Measurements from ENCODE around the gene C4orf17.
"Not testable (repeated sequence)": the region's sequence is repeated elsewhere in the genome, so short reads cannot be mapped to it uniquely, and the experiment has no call there.

C4orf17 gene

GRCh38 chr4:99510721-99511120, at the start of gene C4orf17:
TSS of gene C4orf17 (plus strand) at chr4:99511021. CDS start at chr4:99513082, 2,061 bp downstream.
- DNase-seq: no peak

DNA sequence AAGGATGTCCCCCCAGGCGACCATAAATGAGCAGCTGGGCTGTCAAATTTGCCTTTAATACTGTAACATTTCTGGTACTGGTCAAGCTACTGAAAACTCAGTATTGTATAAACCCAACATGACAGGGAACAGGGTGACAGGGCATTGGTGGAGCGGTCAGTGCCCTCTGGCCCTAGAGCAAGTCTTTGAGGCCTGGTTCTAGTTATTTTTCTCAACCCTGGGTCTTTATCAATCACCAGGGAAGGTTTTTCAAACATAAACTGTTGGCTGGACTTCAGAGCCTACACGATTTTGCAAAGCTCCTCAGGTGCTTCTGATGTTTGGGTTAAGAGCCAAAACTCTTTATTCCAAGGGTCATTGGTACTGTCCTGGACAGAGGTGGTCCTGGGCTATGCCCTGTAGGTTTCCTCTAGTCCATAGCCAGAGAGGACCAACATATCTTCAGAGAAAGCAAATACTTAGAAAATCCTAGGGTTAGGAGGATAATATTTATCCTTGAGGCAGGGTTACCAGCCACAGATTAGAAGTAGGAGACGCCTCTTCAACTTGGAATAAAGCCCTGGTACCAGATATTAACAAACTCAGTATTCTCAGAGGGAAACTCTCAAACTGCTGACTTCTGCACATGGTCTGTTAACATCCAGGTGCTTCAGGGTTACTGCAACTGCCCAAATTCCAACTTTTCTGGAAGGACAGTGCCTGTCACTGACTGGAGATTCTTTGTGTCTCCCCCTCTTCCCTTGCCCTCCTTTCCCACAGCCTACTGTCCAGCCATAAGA, 49.0 kb upstream of the C4orf17 start:
- DNase-seq: no peak

- DNase-seq: peak; percentile 68
These were observed 47.9 kb upstream of the C4orf17 start for GRCh38 chr4:99462875-99463464.

- DNase-seq: no peak
These were observed 47.3 kb upstream of the C4orf17 start for GRCh38 chr4:99463566-99463965.

GRCh38 chr4:99467887-99468286, 42.9 kb upstream of the C4orf17 start:
- DNase-seq: no peak

GRCh38 chr4:99468889-99469288, 41.9 kb upstream of the C4orf17 start:
- no peak for DNase-seq

DNA sequence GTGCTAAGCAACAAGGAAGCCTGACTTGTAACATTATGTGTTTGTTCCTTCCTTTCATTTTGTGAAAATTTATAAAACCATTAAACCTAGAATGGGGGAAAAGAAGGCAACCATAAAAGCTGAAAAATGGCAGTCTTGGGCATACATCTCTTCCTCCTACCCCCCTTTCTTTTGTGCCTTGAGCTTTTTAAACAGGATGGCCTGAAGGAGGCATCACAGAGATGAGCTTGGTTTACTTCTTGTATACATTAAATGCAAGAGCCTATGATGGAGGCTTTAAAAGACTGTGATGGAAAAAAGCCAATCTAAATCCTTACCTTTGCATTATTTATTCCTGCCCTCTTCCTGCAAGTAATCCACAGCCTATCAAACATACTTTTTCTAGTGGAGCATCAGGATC, 39.5 kb upstream of the C4orf17 start:
- no peak for DNase-seq

GRCh38 chr4:99471896-99472295, 38.9 kb upstream of the C4orf17 start:
- no peak for DNase-seq

GRCh38 chr4:99473131-99473530, 37.7 kb upstream of the C4orf17 start:
- no peak for DNase-seq

GRCh38 chr4:99483636-99484035, 27.2 kb upstream of the C4orf17 start:
- no peak for DNase-seq

GRCh38 chr4:99485212-99485611, 25.6 kb upstream of the C4orf17 start:
- no peak for DNase-seq

DNA sequence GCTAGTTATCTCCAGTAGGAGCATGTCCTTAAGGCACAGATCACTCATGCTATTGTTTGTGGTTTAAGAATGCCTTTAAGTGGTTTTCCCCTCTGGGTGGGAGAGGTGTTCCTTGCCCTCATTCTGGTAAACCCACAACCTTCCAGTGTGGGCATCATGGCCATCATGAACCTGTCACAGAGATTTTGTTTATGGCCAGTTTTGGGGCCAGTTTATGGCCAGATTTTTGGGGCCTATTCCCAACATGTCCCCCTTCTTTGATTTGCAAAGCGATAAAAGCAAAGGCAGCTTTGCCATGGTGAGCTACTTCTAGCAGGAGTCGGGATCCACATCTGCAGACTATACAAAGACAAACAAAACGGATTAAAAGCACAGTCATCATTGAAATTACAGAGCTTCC, 24.2 kb upstream of the C4orf17 start:
- not testable (repeated sequence) for DNase-seq

- DNase-seq: no peak
These were observed 20.5 kb upstream of the C4orf17 start for GRCh38 chr4:99490286-99490685.

- no peak for DNase-seq
These were observed 5.9 kb upstream of the C4orf17 start for GRCh38 chr4:99504804-99505502.

DNA sequence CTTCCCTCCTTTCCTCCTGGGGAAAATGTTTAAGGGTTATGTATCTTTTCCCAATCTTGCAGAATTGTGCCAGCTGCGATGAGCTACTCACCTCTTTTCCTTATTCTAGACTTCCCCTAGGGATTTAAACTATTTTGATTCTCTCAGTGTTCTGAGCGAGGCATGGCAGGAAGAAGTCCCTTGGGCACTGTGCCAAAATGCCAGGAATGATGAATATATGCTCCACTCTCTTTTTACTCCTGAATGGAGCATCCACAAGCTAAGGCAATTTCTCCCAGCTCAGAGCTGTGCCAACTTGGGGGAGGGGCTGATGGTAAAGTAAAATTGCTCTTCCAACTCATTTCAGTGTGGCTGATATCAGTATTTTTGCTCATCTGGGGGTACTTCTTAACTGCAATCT, 4.0 kb upstream of the C4orf17 start:
- no peak for DNase-seq

DNA sequence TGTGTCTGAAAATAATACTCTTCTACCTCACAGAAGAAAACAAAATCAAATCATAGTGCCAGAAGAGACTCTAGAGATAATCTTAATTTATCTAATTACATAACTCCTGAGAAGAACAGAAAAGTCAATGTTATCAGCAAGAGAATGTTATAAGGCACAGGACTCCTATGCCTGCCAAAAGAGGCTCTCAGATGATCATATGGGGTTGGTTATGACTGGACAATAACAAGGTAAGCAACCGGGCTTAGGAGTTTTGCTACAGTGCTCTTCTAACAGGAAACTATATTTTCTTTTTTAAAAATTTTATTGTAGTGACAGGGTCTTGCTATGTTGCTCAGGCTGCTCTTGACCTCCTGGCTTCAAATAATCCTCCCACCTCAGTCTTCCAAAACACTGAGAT, 3.5 kb upstream of the C4orf17 start:
- DNase-seq: no peak

GRCh38 chr4:99507762-99508161, 3.1 kb upstream of the C4orf17 start:
- no peak for DNase-seq

DNA sequence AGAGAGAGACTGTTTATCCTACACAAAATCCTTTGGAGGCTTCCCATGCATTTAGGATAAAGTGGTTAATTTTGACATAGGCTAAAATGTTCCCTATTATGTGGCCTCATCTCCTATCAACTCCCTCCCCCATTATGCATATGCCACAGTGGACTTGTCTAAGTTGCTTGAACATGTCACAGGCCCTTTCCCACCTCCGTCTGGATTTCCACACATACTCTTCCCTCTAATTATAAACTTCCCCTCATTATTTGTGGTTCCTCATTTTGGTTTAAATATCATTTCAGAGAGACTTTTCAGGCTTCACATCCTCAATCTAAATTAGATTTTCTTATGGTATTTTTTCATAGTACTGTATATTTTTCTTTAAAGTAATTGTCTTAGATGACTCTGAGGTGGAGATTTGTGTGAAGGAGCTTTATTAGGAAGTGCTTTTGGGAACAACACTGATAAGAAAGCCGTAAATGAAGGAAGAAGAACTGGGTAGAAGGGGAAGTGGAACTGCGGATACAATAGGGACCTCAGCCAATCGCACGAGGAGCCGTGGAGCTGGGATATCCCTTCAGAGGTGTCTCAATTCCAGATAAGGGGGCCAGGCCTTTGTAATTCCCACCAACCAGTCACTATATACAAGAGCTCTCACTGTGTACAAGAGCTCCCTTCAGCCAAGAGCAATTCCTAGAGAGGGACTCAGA, 7.9 kb downstream of the C4orf17 start:
- DNase-seq: no peak

GRCh38 chr4:99529228-99529627, 18.4 kb downstream of the C4orf17 start:
- DNase-seq: no peak

GRCh38 chr4:99529956-99530355, 19.1 kb downstream of the C4orf17 start:
- DNase-seq: no peak

GRCh38 chr4:99534699-99535098, 23.9 kb downstream of the C4orf17 start:
- DNase-seq: not testable (repeated sequence)

- no peak for DNase-seq
These were observed 25.4 kb downstream of the C4orf17 start for GRCh38 chr4:99536271-99536670.

DNA sequence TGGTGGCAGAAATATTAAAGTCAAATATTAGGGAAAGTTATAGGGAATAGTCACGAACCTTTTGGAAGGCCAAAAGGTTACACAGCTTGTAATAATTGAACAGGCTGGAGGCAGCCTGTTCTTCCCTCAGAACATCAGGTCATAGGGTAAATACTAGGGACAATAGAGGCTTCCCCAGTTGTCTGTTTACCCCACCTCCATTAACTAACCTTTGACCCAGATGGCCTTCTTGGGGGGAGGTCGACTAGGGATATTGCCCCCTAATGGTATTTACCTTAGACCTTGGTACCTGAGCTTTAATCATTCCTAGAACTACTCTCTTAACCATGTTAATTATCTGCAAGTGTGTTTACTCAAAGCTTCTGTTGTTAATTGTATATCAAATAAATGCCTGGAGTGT, 26.0 kb downstream of the C4orf17 start:
- no peak for DNase-seq

DNA sequence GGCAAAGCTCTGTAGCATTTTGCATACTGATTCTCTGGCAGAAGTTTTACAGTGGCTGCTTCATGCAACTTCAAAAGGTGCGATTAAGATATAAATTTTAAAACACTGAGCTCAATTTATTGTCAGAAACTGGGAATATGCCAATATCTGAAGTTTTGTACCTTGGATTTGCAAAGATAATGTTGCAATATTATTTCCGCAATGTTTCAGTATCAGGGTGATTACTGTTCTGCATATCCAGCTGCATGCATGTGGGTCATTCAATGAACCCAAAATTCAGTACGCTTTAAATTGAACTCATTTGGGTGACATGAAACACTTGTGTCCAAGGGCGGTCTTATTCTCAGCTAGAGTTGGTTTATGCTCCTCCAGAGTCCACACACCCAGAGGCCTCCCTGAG, 26.9 kb downstream of the C4orf17 start:
- no peak for DNase-seq
